Measurements from ENCODE around the gene EMP3.
A peak's percentile ranks its signal among the peaks of the same experiment; 100 is the strongest.
"Not testable (repeated sequence)": the region's sequence is repeated elsewhere in the genome, so short reads cannot be mapped to it uniquely, and the experiment has no call there.

The EMP3 gene

DNA sequence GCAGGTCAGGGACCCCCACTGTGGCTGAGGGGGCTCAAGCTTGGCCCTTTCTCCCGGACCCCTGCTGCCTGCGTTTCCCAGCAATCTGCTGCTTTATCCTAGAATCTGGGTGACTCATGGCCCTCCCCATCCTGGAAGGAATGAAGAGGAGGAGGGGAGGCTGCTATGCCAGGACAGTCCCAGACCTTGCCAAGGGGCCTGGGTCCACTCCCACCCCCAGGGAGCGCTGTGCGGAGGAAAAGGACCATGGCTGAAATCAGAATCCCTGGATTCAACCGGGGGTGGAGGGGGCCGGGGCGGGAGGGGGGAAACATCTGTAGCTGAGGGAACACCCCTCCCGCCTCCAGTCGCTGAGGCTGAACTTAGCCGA is 35.0 kb upstream of the EMP3 start:
- no peak overlapping the region for H3K27ac Mint-ChIP-seq

DNA sequence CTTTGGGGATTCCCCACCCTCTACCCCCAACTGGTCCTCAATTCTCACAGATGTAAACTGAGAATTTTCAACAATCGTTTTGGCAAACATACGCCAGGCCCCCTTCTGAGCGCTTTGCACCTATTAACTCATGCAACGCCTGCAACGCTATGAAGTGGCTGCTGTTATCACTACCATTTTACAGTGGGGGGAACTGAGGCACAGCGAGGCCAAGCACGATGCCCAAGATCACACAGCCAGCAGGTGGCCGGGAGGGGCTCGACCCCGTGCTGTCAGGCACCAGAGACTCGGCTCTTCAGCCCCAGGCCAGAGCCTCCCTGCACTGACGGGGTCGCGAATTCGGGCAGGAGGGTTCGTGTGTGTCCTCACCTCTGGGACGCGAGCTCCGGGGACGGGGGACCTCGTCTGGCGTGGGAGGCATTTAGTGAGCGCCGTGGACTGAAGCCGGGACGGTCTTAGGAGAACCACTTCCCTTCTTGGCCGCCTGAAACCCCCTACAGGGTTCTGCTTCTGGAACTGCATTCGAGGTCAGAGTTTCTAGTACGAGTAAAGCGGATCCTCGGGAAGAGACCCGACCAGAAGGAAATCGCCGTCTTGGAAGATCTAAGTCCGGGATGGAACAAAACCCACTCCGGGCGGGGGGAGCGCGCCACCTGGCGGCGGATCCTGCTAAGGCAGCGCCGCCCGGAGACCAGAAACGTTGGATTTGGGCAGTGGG is 34.4 kb upstream of the EMP3 start:
- H3K4me3 Mint-ChIP-seq = peak overlapping the region; percentile 82
- peak; percentile 90 for DNase-seq
- peaks cover 11% of the 10 kb centered on the region for H3K9me3 Mint-ChIP-seq
- peaks cover 19% of the 10 kb centered on the region for H3K4me1 Mint-ChIP-seq
- H3K27me3 Mint-ChIP-seq (ENCODE audit: low read depth, poor library complexity) = peaks cover 12% of the 10 kb centered on the region
- peak; percentile 99 for TF ChIP-seq CTCF (IDR thresholded peaks at IDR 0.05)
- peaks cover 31% of the 10 kb centered on the region for H3K36me3 Mint-ChIP-seq (ENCODE audit: low read depth)
- H3K27ac Mint-ChIP-seq = no peak overlapping the region

More for the DNA sequence above, 35.0 kb upstream of the EMP3 start:
- no peak for TF ChIP-seq CTCF (IDR thresholded peaks at IDR 0.05)
- Mint-ChIP-seq H3K36me3 (ENCODE audit: low read depth) (peaks cover 36% of the 10 kb centered on the region), H3K4me1 (peaks cover 19% of the 10 kb centered on the region), H3K4me3 (peak overlapping the region; percentile 82), H3K9me3 (peaks cover 16% of the 10 kb centered on the region), H3K27me3 (ENCODE audit: low read depth, poor library complexity) (peaks cover 14% of the 10 kb centered on the region)
- DNase-seq = peak; percentile 64

DNA sequence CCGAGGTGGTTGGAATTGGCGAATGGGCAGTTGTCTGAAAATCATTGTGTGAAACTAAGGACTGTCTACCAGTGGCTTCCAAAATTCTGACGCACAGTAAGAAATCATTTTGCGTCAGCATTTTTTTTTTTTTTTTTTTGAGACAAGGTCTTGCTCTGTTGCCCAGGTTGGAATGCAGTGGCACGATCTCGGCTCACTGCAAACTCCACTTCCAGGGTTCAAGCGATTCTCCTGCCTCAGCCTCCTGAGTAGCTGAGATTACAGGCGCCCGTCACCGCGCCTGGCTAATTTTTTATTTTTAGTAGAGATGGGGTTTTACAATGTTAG is 33.9 kb upstream of the EMP3 start:
- H3K36me3 Mint-ChIP-seq (ENCODE audit: low read depth) = peaks cover 26% of the 10 kb centered on the region
- peaks cover 10% of the 10 kb centered on the region for H3K27me3 Mint-ChIP-seq (ENCODE audit: low read depth, poor library complexity)
- not testable (repeated sequence) for H3K9me3 Mint-ChIP-seq, DNase-seq, H3K27ac Mint-ChIP-seq
- H3K4me1 Mint-ChIP-seq = peaks cover 22% of the 10 kb centered on the region
- peak overlapping the region; percentile 82 for H3K4me3 Mint-ChIP-seq

DNA sequence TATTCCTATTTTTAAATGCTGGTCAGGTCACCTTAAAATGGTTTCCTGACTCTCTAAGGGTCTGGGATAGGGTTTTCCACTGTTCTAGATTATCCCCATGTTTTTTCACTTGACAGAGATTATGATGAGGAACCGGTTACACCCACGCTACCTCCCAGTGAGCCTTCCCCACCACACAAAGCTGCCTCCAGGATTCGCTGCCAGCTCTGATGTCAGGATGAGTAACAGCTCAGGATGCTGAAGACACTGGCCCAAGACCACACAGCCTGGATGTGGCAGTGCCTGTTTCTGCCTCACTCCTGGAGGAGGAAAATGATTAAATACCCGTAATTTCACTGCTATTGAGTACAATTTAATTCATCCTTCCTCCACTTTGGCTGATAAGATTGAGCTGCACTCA is 32.6 kb upstream of the EMP3 start:
- no peak for DNase-seq
- peaks cover 12% of the 10 kb centered on the region for H3K36me3 Mint-ChIP-seq (ENCODE audit: low read depth)
- H3K27ac Mint-ChIP-seq = no peak overlapping the region
- H3K4me3 Mint-ChIP-seq = no peak overlapping the region
- peaks cover 10% of the 10 kb centered on the region for H3K27me3 Mint-ChIP-seq (ENCODE audit: low read depth, poor library complexity)
- no peak for TF ChIP-seq CTCF (IDR thresholded peaks at IDR 0.05)
- peaks cover 26% of the 10 kb centered on the region for H3K4me1 Mint-ChIP-seq
- no peaks in the 10 kb centered on the region for H3K9me3 Mint-ChIP-seq

- TF ChIP-seq CTCF (IDR thresholded peaks at IDR 0.05) = no peak
- H3K4me1 Mint-ChIP-seq = peaks cover 23% of the 10 kb centered on the region
- no peaks in the 10 kb centered on the region for H3K9me3 Mint-ChIP-seq
- no peak overlapping the region for H3K27ac Mint-ChIP-seq
- H3K4me3 Mint-ChIP-seq = no peak overlapping the region
- peaks cover 8% of the 10 kb centered on the region for H3K27me3 Mint-ChIP-seq (ENCODE audit: low read depth, poor library complexity)
- no peak for DNase-seq
- H3K36me3 Mint-ChIP-seq (ENCODE audit: low read depth) = no peaks in the 10 kb centered on the region
These were observed 29.9 kb upstream of the EMP3 start for GRCh38 chr19:48295458-48295857.

- TF ChIP-seq CTCF (IDR thresholded peaks at IDR 0.05) = no peak
- Mint-ChIP-seq H3K4me3 (no peak overlapping the region), H3K36me3 (ENCODE audit: low read depth) (no peaks in the 10 kb centered on the region), H3K9me3 (no peaks in the 10 kb centered on the region), H3K4me1 (peaks cover 14% of the 10 kb centered on the region), H3K27ac (no peak overlapping the region), H3K27me3 (ENCODE audit: low read depth, poor library complexity) (peaks cover 5% of the 10 kb centered on the region)
- no peak for DNase-seq
These were observed 28.2 kb upstream of the EMP3 start for GRCh38 chr19:48296963-48297734.

Measured in nephron progenitor cell (in vitro differentiated cells).